ENCODE data around the gene TGFB1.
"Not testable (repeated sequence)": the region's sequence is repeated elsewhere in the genome, so short reads cannot be mapped to it uniquely, and the experiment has no call there.

The TGFB1 gene

GRCh38 chr19:41369769-41370168, 16.0 kb upstream of the TGFB1 start:
- DNase-seq (ENCODE audit: low read depth) = no peak

GRCh38 chr19:41367848-41368301, 14.2 kb upstream of the TGFB1 start:
- peak; percentile 91 for DNase-seq (ENCODE audit: low read depth)

DNA sequence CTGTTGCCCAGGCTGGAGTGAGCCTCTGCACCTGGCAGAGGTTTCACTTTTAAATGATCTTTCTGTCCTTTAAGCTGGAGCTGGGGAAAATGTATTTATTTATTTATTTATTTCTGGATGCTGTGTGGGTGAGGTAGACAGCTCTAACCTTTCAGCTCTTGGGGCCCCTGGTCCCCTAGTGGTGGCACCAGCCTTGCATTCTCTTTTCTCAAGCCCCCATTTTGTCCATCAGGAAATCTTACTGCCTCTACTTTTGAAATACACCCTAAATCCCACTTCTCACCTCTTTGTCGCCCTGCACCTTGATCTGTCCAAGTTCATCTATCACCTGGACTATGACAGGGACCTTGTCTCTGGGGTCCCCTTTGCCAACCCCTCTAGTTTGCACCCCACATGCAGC, 12.4 kb upstream of the TGFB1 start:
- no peak for DNase-seq (ENCODE audit: low read depth)

GRCh38 chr19:41364524-41365391, 11.0 kb upstream of the TGFB1 start:
- no peak for DNase-seq (ENCODE audit: low read depth)

- peak; percentile 85 for DNase-seq (ENCODE audit: low read depth)
Measured at GRCh38 chr19:41363753-41364523, 10.2 kb upstream of the TGFB1 start, which contains the start of gene B9D2. B9D2 (minus strand) TSS chr19:41364149; CDS start chr19:41363519, 630 bp downstream.

DNA sequence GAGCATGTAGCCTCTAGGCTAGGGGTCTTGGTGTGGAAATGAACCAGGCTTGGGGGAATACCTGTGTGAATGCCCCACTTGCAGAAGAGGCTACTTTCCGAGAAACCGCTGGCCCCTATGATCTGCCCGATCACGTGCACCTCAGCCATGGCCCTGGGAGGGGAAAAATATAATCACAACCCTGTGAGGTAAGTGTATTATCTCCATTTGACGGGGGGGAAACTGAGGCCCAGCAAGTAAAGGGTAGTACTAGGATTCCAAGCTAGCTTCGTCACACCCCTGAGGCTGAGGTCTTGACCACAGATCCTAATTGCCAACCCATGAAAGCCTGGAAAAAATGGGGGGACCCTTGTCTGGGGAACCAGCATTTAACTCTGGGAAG, 9.6 kb upstream of the TGFB1 start:
- no peak for DNase-seq (ENCODE audit: low read depth)

- DNase-seq (ENCODE audit: low read depth) = no peak
Measured at GRCh38 chr19:41362143-41362847, 8.6 kb upstream of the TGFB1 start.

GRCh38 chr19:41359741-41360140, 6.0 kb upstream of the TGFB1 start:
- DNase-seq (ENCODE audit: low read depth) = no peak

DNA sequence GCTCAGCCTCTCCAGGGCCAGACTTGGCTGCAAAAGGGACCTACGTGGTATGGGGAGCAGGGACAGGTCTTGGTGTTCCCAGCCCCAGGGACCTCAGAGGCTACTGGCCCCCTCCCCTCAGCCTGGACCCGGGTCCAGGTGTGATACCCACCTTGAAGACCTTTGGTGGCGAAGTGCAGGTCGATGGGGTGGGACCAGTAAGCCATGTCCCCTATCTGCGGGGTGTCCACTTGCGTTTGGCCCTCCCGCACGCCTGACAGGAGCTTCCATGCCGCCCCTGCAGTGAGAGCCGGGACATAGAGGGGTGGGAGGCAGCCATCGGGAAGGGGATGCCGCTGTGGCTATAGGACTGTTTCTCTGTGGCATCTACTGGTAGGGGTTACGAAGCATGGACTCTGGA, 4.0 kb upstream of the TGFB1 start:
- no peak for DNase-seq (ENCODE audit: low read depth)

DNA sequence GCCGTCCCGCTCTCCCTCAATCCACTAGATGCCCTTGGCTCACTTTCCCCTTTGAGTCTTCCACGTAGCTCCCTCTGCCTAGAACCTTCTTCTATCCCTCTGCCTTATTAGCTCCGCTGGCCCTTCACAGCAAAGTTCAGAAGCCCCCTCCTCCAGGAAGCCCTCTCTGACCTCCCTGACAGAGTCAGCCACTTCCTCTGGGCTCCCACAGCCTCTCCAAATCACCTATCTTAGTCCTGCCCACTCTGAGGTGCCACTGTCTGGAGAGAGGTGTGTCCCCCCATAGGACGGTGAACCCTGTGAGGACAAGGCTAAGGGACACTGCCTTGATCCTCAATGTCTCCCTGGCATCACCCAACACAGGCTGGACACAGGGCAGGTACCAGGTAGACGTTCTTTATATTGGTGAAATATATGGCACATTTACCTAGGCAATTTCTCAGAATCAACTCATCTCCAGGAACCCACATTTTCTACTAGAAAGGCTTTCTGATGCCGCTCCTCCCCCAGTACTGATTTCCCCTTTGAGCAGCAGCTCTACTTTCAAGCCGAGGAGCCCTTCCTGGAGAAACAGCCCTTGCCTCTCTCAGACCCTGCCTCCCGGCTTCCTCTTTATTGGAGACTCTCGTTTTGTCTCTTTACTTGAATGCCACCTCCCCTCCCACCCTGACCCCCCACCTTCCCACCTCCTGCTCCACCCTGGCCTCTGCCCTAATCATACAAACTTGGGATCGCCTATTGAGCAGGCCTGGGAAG, 3.4 kb upstream of the TGFB1 start:
- no peak for DNase-seq (ENCODE audit: low read depth)

DNA sequence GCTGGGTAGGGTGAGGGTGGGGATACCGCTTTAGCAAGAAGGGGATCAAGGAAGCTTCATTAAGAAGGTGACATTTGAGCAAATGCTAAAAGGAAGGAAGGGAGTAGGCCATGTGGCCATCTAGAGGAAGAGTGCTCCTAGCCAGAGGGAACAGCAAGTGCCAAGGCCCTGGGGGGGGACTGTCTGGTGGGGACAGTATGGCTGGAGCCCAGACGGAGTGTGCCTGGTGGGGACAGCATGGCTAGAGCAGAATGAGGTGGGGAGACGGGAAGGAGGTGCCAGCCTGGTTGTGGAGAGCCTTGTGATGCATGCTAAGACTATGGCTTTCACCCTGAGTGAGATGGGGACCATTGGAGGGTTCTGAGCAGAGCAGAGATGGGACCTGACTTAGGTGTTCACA, 2.1 kb upstream of the TGFB1 start:
- no peak for DNase-seq (ENCODE audit: low read depth)

DNA sequence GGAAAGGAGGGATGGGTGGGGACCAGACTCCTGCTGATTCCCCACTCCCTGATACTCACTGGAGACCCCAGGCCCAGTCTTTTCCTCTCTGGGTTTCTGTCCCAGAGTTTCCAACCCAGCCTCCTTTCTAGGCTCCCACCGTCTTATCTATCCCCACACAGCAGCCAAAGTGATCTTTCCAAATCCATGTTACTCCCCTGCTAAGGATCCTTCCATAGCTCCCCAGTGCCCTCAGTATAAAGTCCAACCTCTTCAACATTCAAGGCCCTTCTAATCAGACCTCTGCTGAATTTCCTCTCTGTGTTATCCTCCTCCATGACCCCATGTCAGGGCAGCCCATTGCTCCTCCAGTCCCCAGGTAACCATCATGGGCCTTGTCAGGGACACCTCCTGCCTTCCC, 1.3 kb upstream of the TGFB1 start:
- DNase-seq (ENCODE audit: low read depth) = no peak

DNA sequence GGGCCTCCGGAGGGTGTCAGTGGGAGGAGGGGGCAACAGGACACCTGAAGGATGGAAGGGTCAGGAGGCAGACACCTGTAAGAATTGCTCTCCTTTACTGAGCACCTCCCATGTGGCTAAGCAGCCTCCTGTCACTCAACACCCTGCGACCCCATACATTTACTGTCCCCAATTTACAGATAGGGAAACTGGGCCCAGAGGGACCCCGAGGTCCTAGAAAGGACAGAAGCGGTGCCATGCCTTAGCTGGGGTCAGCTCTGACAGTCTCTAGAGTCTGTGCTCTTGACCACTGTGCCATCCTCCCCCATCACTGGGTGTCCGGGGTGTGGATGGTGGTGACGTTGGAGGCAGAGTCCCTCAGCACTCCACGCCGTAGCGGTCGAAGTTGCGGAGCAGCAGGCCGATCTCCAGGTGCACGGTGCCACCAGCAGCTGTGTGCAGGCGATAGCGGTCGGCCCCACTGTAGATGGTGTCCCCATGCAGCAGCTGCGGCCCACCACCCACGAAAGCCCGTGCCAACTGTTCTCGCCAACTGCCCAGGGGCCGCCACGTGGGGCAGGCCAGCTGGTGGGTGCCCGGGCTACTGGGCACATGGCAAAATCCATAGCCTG, 726 bp upstream of the TGFB1 start:
- DNase-seq (ENCODE audit: low read depth) = no peak

DNA sequence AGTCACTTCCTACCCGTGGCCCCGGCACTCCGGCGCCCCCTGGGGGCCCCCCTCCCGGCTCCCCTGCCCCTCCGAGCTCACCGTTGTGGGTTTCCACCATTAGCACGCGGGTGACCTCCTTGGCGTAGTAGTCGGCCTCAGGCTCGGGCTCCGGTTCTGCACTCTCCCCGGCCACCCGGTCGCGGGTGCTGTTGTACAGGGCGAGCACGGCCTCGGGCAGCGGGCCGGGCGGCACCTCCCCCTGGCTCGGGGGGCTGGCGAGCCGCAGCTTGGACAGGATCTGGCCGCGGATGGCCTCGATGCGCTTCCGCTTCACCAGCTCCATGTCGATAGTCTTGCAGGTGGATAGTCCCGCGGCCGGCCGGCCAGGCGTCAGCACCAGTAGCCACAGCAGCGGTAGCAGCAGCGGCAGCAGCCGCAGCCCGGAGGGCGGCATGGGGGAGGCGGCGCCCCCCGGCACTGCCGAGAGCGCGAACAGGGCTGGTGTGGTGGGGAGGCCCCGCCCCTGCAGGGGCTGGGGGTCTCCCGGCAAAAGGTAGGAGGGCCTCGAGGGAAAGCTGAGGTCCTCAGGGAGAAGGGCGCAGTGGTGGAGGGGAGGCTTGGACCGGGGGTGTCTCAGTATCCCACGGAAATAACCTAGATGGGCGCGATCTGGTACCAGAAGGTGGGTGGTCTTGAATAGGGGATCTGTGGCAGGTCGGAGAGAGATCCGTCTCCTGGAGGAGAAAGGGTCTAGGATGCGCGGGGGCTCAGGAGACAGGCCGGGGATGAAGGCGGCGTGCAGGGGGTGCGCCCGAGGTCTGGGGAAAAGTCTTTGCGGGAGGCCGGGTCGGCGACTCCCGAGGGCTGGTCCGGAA, 885 bp downstream of the TGFB1 start:
- no peak for DNase-seq (ENCODE audit: low read depth)

DNA sequence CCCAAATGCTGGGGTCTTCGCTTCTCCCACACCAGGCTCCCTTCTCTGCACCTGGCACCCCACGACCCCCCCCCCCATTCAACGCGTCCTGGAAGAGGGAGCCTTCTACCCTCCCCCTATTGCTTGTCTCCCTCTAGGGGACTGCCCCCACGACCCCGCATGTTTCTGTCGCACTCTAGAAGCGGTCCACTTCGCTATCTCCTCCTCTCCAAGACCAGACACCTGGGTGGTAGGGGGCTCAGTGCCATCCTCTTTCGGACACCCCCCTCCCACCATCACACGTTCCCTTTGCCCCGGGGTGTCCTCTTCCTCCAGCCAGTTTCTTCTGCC, 1.5 kb downstream of the TGFB1 start:
- no peak for DNase-seq (ENCODE audit: low read depth)

DNA sequence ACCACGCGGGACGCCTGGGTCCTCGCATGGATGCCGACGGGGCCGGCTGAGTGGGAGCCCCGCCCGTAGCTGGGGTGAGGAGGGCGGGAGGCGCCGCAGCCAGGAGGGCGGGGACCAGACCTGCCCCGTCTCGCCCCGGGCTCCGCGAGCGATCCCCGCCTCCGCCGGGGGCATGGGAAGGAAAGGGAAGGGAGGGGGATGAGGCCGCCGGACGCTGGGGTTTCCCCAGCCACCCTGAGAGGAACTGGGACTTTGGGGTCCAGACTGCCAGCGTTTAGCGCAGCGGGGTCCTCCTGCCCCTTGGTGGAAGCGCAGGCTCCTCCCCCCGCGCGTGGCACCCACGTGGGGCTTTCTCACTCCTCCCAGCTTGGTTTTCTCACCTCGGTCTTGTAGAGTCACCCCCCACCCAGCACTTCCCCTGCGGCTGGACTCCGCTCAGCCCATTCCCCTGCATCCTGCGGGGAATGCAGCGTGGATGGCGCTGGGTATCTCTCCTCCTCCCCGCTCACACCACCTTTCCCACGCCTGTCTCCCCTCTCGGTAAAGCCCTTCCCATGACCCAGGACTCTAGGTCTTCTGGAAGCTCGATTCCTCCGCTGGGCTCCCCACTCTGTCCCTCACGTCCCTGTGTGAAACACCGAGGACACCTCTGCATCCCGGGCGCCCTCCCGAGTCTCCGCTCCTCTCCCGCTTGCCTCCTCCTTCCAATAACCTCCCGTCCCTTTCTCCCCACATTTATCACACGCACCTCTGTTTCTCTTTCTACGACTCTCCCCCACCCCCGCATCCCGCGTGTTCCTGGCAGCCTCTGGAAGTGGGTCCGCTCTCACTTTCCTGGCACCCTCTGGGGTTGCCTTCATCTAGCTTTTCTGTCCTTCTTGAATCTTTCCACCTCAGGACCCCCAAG, 2.1 kb downstream of the TGFB1 start:
- no peak for DNase-seq (ENCODE audit: low read depth)

DNA sequence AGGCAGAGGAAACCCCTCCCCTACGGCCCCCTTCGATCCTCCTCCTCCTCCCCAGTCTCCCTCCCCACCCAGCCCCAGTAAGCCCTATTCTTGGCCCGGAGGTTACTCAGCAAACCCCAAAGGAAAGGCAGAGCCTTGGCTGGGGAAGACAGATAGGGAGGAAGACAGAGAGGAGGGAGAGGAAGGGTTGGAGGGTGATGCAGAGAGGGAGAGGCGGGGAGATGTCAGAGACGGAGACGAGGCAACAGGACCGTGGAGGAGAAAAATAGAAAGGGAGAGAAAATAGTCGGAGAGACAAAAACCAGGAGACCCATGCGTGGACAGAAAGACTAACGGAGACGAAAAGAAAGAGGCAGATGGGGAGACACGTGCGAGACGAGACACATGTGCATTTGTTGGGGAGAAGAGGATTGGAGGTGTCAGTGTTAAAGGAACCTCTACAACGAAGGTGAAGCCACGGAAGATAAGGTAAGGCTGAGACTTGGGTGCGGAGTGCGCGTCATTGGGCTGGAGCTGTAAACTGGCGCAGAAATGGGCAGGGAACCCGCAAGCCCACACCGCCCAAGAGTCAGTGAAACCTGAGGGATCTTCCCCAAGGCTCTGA, 2.9 kb downstream of the TGFB1 start:
- DNase-seq (ENCODE audit: low read depth) = no peak

- DNase-seq (ENCODE audit: low read depth) = not testable (repeated sequence)
Measured at GRCh38 chr19:41346916-41347315, 6.8 kb downstream of the TGFB1 start.

GRCh38 chr19:41344162-41344561, 9.6 kb downstream of the TGFB1 start:
- no peak for DNase-seq (ENCODE audit: low read depth)
